H9 (cell line): ENCODE data around the gene TMEM51. TPM values are rescaled to one million over a fixed set of nuclear protein-coding genes. Genes with fewer than 3 reads are reported as not detected.

Experiments used
- DNase-seq: peaks from one replicate; pipeline ENCODE4 v3.0.0-alpha.2; 2017
- H2AFZ ChIP-seq: one replicate; pipeline ENCODE4 v1.6.1; 2013; ENCODE audit warnings: mild to moderate bottlenecking, low read length, control low read depth, moderate library complexity
- H2AK5ac ChIP-seq: 2 replicates; pipeline ENCODE4 v1.6.1; 2013; ENCODE audit warnings: low read length, control low read depth, mixed read lengths; ENCODE audit not compliant: insufficient read length
- H2BK120ac ChIP-seq: one replicate; pipeline ENCODE4 v1.6.1; 2013; ENCODE audit warnings: low read depth, mild to moderate bottlenecking, low read length, control low read depth, inconsistent platforms; ENCODE audit not compliant: poor library complexity, severe bottlenecking
- H2BK12ac ChIP-seq: 2 replicates; pipeline ENCODE4 v1.6.1; 2013; ENCODE audit warnings: low read length, control low read depth, mixed read lengths, low read depth; ENCODE audit not compliant: insufficient read length
- H2BK15ac ChIP-seq: 2 replicates; pipeline ENCODE4 v1.6.1; 2013; ENCODE audit warnings: low read depth, low read length, control low read depth
- H2BK20ac ChIP-seq: one replicate; pipeline ENCODE4 v1.6.1; 2013; ENCODE audit warnings: low read depth, mild to moderate bottlenecking, low read length, control low read depth, inconsistent platforms; ENCODE audit not compliant: poor library complexity, severe bottlenecking
- H2BK5ac ChIP-seq: 2 replicates; pipeline ENCODE4 v1.6.1; 2013; ENCODE audit warnings: low read length, control low read depth, mixed read lengths; ENCODE audit not compliant: insufficient read length
- H3K14ac ChIP-seq: 2 replicates; pipeline ENCODE4 v1.6.1; 2013; ENCODE audit warnings: low read length, control low read depth; ENCODE audit not compliant: insufficient read depth
- H3K18ac ChIP-seq: 2 replicates; pipeline ENCODE4 v1.6.1; 2013; ENCODE audit warnings: low read depth, mild to moderate bottlenecking, mixed read lengths, low read length, control low read depth; ENCODE audit not compliant: insufficient read length
- H3K23ac ChIP-seq: 2 replicates; pipeline ENCODE4 v1.6.1; 2013; ENCODE audit warnings: low read length, control low read depth, mixed read lengths, low read depth; ENCODE audit not compliant: insufficient read length
- H3K23me2 ChIP-seq: 2 replicates; pipeline ENCODE4 v1.6.1; 2013; ENCODE audit warnings: low read depth, mild to moderate bottlenecking, mixed read lengths, low read length, control low read depth; ENCODE audit not compliant: insufficient read length, poor library complexity, severe bottlenecking
- H3K27ac ChIP-seq: 2 replicates; pipeline ENCODE4 v1.5.1; 2013; ENCODE audit warnings: low read length, control low read depth, mixed read lengths, low read depth; ENCODE audit not compliant: insufficient read length
- H3K27me3 ChIP-seq: 2 replicates; pipeline ENCODE4 v1.6.1; 2013; ENCODE audit warnings: low read length, control low read depth, inconsistent platforms; ENCODE audit not compliant: insufficient read depth
- H3K4ac ChIP-seq: 2 replicates; pipeline ENCODE4 v1.6.1; 2013; ENCODE audit warnings: low read depth, mild to moderate bottlenecking, control low read depth, inconsistent platforms, low read length, moderate library complexity
- H3K4me1 ChIP-seq: 2 replicates; pipeline ENCODE4 v1.6.1; 2013; ENCODE audit warnings: low read length, control low read depth, inconsistent platforms; ENCODE audit not compliant: insufficient read depth
- H3K4me2 ChIP-seq: 2 replicates; pipeline ENCODE4 v1.6.1; 2013; ENCODE audit warnings: low read length, control low read depth, mixed read lengths; ENCODE audit not compliant: insufficient read length, insufficient read depth
- H3K56ac ChIP-seq: 2 replicates; pipeline ENCODE4 v1.6.1; 2013; ENCODE audit warnings: low read depth, mild to moderate bottlenecking, mixed read lengths, low read length, control low read depth; ENCODE audit not compliant: insufficient read length
- H3K79me1 ChIP-seq: 2 replicates; pipeline ENCODE4 v1.6.1; 2013; ENCODE audit warnings: low read depth, mild to moderate bottlenecking, moderate library complexity, low read length, control low read depth, inconsistent platforms; ENCODE audit not compliant: insufficient read depth, poor library complexity, severe bottlenecking
- H3K79me2 ChIP-seq: 2 replicates; pipeline ENCODE4 v1.6.1; 2013; ENCODE audit warnings: low read length, control low read depth, inconsistent platforms; ENCODE audit not compliant: insufficient read depth
- H3K9ac ChIP-seq: 2 replicates; pipeline ENCODE4 v1.6.1; 2013; ENCODE audit warnings: low read length, control low read depth, mixed read lengths; ENCODE audit not compliant: insufficient read length; ENCODE audit errors: extremely low read depth
- H3K9me3 ChIP-seq: one replicate; pipeline ENCODE4 v1.6.1; 2013; ENCODE audit warnings: low read depth, low read length, inconsistent platforms; ENCODE audit not compliant: control insufficient read depth
- H3T11ph ChIP-seq: one replicate; pipeline ENCODE4 v1.6.1; 2013; ENCODE audit warnings: mild to moderate bottlenecking, low read length, control low read depth, inconsistent platforms
- H4K20me1 ChIP-seq: one replicate; pipeline ENCODE4 v1.6.1; 2013; ENCODE audit not compliant: control insufficient read depth, insufficient read length, insufficient read depth
- H4K5ac ChIP-seq: 2 replicates; pipeline ENCODE4 v1.6.1; 2013; ENCODE audit warnings: low read depth, mild to moderate bottlenecking, mixed read lengths, low read length, control low read depth; ENCODE audit not compliant: insufficient read length
- H4K8ac ChIP-seq: replicated peaks from 2 replicates; pipeline ENCODE4 v1.6.1; 2013; ENCODE audit warnings: low read length, control low read depth, mixed read lengths, low read depth; ENCODE audit not compliant: insufficient read length
- H4K91ac ChIP-seq: 2 replicates; pipeline ENCODE4 v1.6.1; 2013; ENCODE audit warnings: low read depth, mild to moderate bottlenecking, moderate library complexity, mixed read lengths, low read length, control low read depth; ENCODE audit not compliant: insufficient read length
- H3K27ac Mint-ChIP-seq, 3 experiments: 2 replicates in 2 of 3; 3 replicates in 1 of 3; pipeline ENCODE4 v1.8.0; 2020 to 2021; ENCODE audit warnings: mixed read lengths in 3 of 3, mild to moderate bottlenecking in 1 of 3, moderate library complexity in 1 of 3
- H3K27me3 Mint-ChIP-seq: 2 replicates; pipeline ENCODE4 v1.8.0; 2021; ENCODE audit warnings: low read depth, mild to moderate bottlenecking, moderate library complexity, mixed read lengths
- H3K36me3 Mint-ChIP-seq, 3 experiments: 2 replicates in 2 of 3; 3 replicates in 1 of 3; pipeline ENCODE4 v1.8.0; 2020 to 2021; ENCODE audit warnings: low read depth in 3 of 3, mixed read lengths in 3 of 3; ENCODE audit not compliant: insufficient read depth in 1 of 3
- H3K4me1 Mint-ChIP-seq, 2 experiments: 2 replicates each; pipeline ENCODE4 v1.8.0; 2020; ENCODE audit warnings: mixed read lengths in 2 of 2
- H3K4me3 Mint-ChIP-seq, 2 experiments: 2 replicates in 1 of 2; 3 replicates in 1 of 2; pipeline ENCODE4 v1.8.0; 2020 to 2021; ENCODE audit warnings: mild to moderate bottlenecking in 2 of 2, mixed read lengths in 2 of 2, moderate library complexity in 1 of 2
- H3K9me3 Mint-ChIP-seq, 2 experiments: 2 replicates in 1 of 2; 3 replicates in 1 of 2; pipeline ENCODE4 v1.8.0; 2020; ENCODE audit warnings: mild to moderate bottlenecking in 2 of 2, mixed read lengths in 2 of 2, moderate library complexity in 1 of 2
- CTCF ChIP-seq: fragments of 200-600 bp; sonication (generic); conservative IDR thresholded peaks from 3 replicates; pipeline ENCODE4 v1.8.0; 2021; ENCODE audit warnings: antibody characterized with exemption, mild to moderate bottlenecking
- WGBS: extraction: QIAGEN DNeasy Blood & Tissue Kit; methylation state at CpG from one replicate; pipeline ENCODE4 v1.1.7; 2013; ENCODE audit warnings: missing lambda C conversion rate, low lambda C conversion rate, mixed read lengths; ENCODE audit not compliant: insufficient read length; ENCODE audit errors: extremely low coverage; 5-methylcytosine and 5-hydroxymethylcytosine counted together
- total RNA-seq: library from RNA; stranded (reverse); gene quantifications from 2 replicates; pipeline ENCODE4 v1.2.1, GENCODE V29; 2021

The TMEM51 gene
- total RNA-seq, 1 experiment from 2014 or later, result 4.6 TPM

GRCh38 chr1:15123270-15123669 lies 30.3 kb upstream of the TMEM51 start:
- Mint-ChIP-seq H3K4me1 (peaks cover 7 to 16% of the 10 kb centered on the region in 2 experiments), H3K36me3 (no peaks in the 10 kb centered on the region; a peak in 1 of 7 replicates), H3K27me3 (peaks cover 14% of the 10 kb centered on the region), H3K27ac (no peak overlapping the region), H3K4me3 (no peak overlapping the region), H3K9me3 (no peaks in the 10 kb centered on the region)
- no peak overlapping the region for H3K18ac ChIP-seq
- H3K23me2 ChIP-seq, result no peaks in the 10 kb centered on the region
- no peak overlapping the region for H2BK20ac ChIP-seq
- no peaks in the 10 kb centered on the region for H3K9me3 ChIP-seq
- H3K79me2 ChIP-seq, result no peaks in the 10 kb centered on the region
- no peak overlapping the region for H2BK12ac ChIP-seq
- no peak overlapping the region for H3K4me2 ChIP-seq
- no peak overlapping the region for H4K8ac ChIP-seq
- H3T11ph ChIP-seq, result no peak overlapping the region
- no peak overlapping the region for H2AFZ ChIP-seq
- H3K4ac ChIP-seq, result no peak overlapping the region
- WGBS, result no CpG with 5 or more reads among the region's 5 CpGs
- H3K14ac ChIP-seq, result no peak overlapping the region
- no peak overlapping the region for H3K9ac ChIP-seq
- no peaks in the 10 kb centered on the region for H3K27me3 ChIP-seq
- H2BK15ac ChIP-seq, result no peak overlapping the region
- no peak overlapping the region for H3K27ac ChIP-seq
- H2AK5ac ChIP-seq, result no peak overlapping the region
- H4K5ac ChIP-seq, result no peak overlapping the region
- DNase-seq, result no peak
- H3K4me1 ChIP-seq, result no peaks in the 10 kb centered on the region
- H2BK120ac ChIP-seq, result no peak overlapping the region
- no peak overlapping the region for H4K91ac ChIP-seq
- no peak overlapping the region for H3K56ac ChIP-seq
- no peaks in the 10 kb centered on the region for H4K20me1 ChIP-seq
- no peak for TF ChIP-seq CTCF
- no peak overlapping the region for H3K23ac ChIP-seq
- no peaks in the 10 kb centered on the region for H3K79me1 ChIP-seq
- no peak overlapping the region for H2BK5ac ChIP-seq
